Progenitor cell of endocrine pancreas (in vitro differentiated cells): ENCODE data around the gene MEGF10. TPM values are rescaled to one million over a fixed set of nuclear protein-coding genes. Genes with fewer than 3 reads are reported as not detected.
"Not testable (repeated sequence)": the region's sequence is repeated elsewhere in the genome, so short reads cannot be mapped to it uniquely, and the experiment has no call there.

Experiments
- DNase-seq: peaks from one replicate; pipeline ENCODE4 v3.0.0; 2021; ENCODE audit warnings: low spot score; ENCODE audit not compliant: unreplicated experiment
- H3K27ac Mint-ChIP-seq: 2 replicates; pipeline ENCODE4 v1.8.0; 2021; ENCODE audit warnings: mild to moderate bottlenecking, moderate library complexity, mixed read lengths
- H3K27me3 Mint-ChIP-seq: 2 replicates; pipeline ENCODE4 v1.8.0; 2021; ENCODE audit warnings: mixed read lengths
- H3K36me3 Mint-ChIP-seq: 2 replicates; pipeline ENCODE4 v1.8.0; 2022; ENCODE audit warnings: mixed read lengths; ENCODE audit not compliant: insufficient read depth
- H3K4me1 Mint-ChIP-seq: 2 replicates; pipeline ENCODE4 v1.8.0; 2021; ENCODE audit warnings: low read depth, mixed read lengths
- H3K4me3 Mint-ChIP-seq: 2 replicates; pipeline ENCODE4 v1.8.0; 2021; ENCODE audit warnings: low read depth, mild to moderate bottlenecking, moderate library complexity, mixed read lengths
- H3K9me3 Mint-ChIP-seq: 2 replicates; pipeline ENCODE4 v1.8.0; 2021; ENCODE audit warnings: low read depth, mixed read lengths
- long read RNA-seq: library from polyadenylated mRNA; unstranded; transcript quantifications from one replicate; pipeline ENCODE4 v2.0.0, GENCODE V29; 2020
- total RNA-seq: library from RNA; stranded (reverse); gene quantifications from 2 replicates; pipeline ENCODE4 v1.2.1, GENCODE V29; 2021
- TF ChIP-seq, protein P1 (sequence below): fragments of 200-600 bp; sonication (generic); IDR thresholded peaks from one replicate; pipeline ENCODE4 v1.5.0; 2021; ENCODE audit warnings: antibody characterized with exemption, mild to moderate bottlenecking; ENCODE audit not compliant: unreplicated experiment

MEGF10 gene
- 8.2 and 12.5 TPM in 2 replicates for total RNA-seq
- long read RNA-seq, partial matches to known transcripts = 5 of 7 reads
- long read RNA-seq, other reads (novel, unspliced or antisense) = 2 of 7 reads

DNA sequence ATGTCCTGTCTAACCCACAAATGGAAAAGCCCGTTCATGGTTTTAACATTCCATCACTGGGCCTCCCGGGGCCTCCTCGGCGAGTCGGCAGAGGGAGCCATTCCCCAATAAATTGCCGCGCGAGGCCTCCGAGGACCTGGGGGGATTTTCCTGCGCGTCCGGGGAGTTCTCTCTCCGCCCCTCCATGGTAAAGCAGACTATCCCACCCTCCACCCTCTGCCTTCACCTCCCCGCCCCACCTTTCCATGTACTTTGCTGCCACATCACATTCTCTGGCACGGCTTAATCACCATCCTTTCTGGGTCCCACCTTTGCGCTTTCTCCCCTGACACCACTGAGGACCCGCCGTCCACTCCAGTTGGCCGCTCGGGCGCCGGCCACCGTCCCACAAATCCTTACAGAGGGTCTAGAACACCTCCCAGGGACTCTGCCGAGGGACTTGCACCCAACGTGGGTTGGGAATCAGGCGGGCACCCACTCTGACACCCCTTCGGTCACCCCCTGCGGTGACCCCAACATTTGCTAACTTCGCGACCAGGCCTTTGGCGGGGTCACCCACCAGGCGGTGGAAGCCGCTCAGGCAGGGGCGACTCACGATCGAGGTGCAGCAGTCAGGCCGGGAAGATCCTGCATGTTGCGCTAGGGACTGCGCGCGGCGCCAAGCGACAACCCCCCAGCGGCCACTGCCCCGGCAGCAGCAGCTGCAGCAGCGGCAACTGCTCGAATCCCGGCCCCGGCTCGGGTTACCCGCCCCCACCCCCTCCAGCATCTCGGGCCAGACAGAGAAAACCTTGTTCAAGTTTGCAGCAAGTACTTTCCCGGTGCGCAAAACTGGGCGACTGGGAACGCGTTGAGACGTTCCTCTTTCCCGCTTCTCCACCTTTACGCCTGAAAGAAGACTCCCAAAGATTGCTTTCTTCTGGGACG is at the start of gene MEGF10:
TSS of gene MEGF10 (plus strand) at position 778 of the 927 bp plus-strand sequence. CDS start 40,513 bp downstream, outside the sequence.
- Mint-ChIP-seq H3K4me1 (peaks cover 13% of the 10 kb centered on the region), H3K27ac (peak within 1 kb of the TSS; percentile 30), H3K36me3 (no peaks in the 10 kb centered on the region), H3K27me3 (peaks cover 35% of the 10 kb centered on the region), H3K9me3 (peaks cover 5% of the 10 kb centered on the region), H3K4me3 (peak within 1 kb of the TSS; percentile 83)
- TF ChIP-seq, protein P1, sequence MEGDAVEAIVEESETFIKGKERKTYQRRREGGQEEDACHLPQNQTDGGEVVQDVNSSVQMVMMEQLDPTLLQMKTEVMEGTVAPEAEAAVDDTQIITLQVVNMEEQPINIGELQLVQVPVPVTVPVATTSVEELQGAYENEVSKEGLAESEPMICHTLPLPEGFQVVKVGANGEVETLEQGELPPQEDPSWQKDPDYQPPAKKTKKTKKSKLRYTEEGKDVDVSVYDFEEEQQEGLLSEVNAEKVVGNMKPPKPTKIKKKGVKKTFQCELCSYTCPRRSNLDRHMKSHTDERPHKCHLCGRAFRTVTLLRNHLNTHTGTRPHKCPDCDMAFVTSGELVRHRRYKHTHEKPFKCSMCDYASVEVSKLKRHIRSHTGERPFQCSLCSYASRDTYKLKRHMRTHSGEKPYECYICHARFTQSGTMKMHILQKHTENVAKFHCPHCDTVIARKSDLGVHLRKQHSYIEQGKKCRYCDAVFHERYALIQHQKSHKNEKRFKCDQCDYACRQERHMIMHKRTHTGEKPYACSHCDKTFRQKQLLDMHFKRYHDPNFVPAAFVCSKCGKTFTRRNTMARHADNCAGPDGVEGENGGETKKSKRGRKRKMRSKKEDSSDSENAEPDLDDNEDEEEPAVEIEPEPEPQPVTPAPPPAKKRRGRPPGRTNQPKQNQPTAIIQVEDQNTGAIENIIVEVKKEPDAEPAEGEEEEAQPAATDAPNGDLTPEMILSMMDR = peak; percentile 86
- DNase-seq = peak; percentile 55

DNA sequence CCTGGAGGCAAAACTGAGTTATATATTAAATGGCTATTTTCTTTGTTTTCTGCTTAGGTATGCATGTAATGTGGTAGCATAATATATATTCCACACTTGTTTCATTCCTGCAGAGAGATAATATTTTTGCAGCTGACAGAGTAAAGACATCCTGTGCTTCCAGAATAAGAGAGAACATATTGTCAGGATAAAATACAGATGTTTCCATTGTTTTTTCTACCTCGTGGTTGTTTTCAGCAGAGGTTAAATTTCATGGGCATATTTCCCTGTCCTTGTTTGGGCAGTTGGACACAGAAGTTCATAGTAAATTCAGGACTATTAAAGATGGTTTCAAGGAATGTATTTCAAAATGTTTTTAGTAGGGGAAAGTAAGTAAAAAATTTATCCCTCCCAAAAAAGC is 47.6 kb upstream of the MEGF10 start:
- Mint-ChIP-seq H3K9me3 (peaks cover 14% of the 10 kb centered on the region), H3K36me3 (no peaks in the 10 kb centered on the region), H3K27me3 (peaks cover 13% of the 10 kb centered on the region), H3K27ac (no peak overlapping the region), H3K4me1 (no peaks in the 10 kb centered on the region), H3K4me3 (no peak overlapping the region)
- no peak for DNase-seq
- TF ChIP-seq, protein P1 = no peak

DNA sequence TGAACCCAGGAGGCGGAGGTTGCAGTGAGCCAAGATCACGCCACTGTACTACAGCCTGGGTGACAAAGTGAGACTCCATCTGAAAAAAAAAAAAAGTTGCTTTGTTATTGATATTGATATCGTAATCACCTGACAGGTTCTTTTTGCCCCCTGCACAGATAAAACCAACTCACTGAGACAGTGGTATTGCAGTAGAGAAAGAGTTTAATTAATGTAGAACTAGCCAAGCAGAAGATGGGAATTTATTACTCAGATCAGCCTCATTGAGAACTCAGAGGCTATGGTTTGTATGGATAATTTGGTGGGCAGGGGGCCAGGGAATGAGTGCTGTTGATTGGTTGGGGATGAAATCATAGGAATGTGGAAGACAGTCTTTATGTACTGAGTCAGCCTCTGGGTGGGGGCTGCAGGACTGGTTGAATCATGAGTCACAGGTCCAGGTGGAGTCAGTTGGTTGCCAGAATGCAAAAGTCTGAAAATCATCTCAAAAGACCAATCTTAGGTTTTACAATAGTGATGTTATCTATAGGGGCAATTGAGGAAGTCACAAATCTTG is 35.8 kb upstream of the MEGF10 start:
- no peaks in the 10 kb centered on the region for H3K4me1 Mint-ChIP-seq
- TF ChIP-seq, protein P1 = no peak
- DNase-seq = no peak
- H3K9me3 Mint-ChIP-seq = peaks cover 16% of the 10 kb centered on the region
- H3K27ac Mint-ChIP-seq = no peak overlapping the region
- H3K27me3 Mint-ChIP-seq = no peaks in the 10 kb centered on the region
- H3K4me3 Mint-ChIP-seq = no peak overlapping the region
- peaks cover 2% of the 10 kb centered on the region for H3K36me3 Mint-ChIP-seq

DNA sequence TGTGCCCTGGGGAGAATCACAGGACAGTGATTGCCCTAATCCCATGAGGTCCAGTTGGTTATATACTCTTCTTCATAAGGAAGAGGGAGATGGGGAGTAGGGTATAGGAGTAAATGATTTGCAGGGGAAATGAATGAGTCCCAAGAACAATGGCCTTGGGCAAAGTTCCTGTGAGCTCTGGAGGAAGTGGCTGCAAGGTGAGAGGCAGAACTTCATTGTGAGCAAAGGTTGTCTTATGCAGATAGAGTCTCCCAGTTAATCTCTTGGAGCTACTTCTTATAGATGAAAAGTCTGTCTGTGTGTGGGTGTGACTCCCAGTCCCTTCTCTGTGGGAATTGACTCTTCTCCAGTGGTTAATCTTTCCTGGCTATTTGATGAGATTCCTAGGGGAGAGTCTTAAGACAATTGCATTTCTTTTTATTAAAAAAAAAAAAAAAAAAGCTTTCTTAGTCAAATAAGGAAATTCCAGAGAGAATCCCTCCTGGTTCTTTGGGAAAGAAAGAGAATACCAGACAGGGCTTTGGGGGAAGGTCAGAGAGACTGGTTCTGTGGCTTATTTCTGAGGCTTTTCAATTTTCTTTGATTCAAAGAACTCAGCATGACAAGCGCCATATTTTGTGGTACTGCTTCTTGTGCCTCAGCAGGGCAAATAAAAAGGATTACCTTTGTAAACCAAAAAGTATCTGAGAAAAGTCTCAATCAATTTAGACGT is 33.6 kb upstream of the MEGF10 start:
- peaks cover 2% of the 10 kb centered on the region for H3K36me3 Mint-ChIP-seq
- TF ChIP-seq, protein P1 = no peak
- no peaks in the 10 kb centered on the region for H3K4me1 Mint-ChIP-seq
- DNase-seq = no peak
- no peaks in the 10 kb centered on the region for H3K27me3 Mint-ChIP-seq
- no peak overlapping the region for H3K27ac Mint-ChIP-seq
- H3K4me3 Mint-ChIP-seq = no peak overlapping the region
- peaks cover 16% of the 10 kb centered on the region for H3K9me3 Mint-ChIP-seq

DNA sequence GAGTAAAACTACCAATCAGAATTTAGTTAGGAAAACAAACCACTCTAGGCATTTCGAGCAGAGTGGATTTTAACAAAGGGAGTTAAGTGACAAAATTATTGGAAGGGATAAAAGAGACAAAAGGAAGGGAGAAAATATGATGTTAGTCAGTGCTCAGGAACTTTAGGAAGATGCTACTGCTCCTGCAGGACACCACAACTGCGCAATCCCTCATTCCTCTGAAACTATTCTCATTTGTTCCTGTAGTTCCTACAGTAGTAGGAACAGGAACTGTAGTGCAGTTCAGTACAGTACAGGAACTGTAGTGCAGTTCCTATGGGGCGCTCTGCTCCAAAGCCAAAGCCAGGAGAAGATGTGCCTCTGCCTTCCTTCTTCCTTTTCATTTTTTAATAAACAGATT is 29.9 kb upstream of the MEGF10 start:
- no peak overlapping the region for H3K4me3 Mint-ChIP-seq
- H3K27me3 Mint-ChIP-seq = no peaks in the 10 kb centered on the region

DNA sequence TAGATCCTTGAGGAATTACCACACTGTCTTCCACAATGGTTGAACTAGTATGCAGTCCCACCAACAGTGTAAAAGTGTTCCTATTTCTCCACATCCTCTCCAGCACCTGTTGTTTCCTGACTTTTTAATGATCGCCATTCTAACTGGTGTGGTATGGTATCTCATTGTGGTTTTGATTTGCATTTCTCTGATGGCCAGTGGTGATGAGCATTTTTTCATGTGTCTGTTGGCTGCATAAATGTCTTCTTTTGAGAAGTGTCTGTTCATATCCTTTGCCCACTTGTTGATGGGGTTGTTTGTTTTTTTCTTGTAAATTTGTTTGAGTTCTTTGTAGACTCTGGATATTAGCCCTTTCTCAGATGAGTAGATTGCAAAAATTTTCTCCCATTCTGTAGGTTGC is 25.1 kb upstream of the MEGF10 start:
- not testable (repeated sequence) for H3K4me3 Mint-ChIP-seq, H3K4me1 Mint-ChIP-seq, DNase-seq, H3K27ac Mint-ChIP-seq, H3K36me3 Mint-ChIP-seq, H3K27me3 Mint-ChIP-seq, H3K9me3 Mint-ChIP-seq

More for the DNA sequence above, 29.9 kb upstream of the MEGF10 start:
- TF ChIP-seq, protein P1 = no peak
- DNase-seq = no peak
- no peak overlapping the region for H3K27ac Mint-ChIP-seq
- H3K4me1 Mint-ChIP-seq = no peaks in the 10 kb centered on the region
- H3K9me3 Mint-ChIP-seq = peaks cover 3% of the 10 kb centered on the region
- peaks cover 2% of the 10 kb centered on the region for H3K36me3 Mint-ChIP-seq

DNA sequence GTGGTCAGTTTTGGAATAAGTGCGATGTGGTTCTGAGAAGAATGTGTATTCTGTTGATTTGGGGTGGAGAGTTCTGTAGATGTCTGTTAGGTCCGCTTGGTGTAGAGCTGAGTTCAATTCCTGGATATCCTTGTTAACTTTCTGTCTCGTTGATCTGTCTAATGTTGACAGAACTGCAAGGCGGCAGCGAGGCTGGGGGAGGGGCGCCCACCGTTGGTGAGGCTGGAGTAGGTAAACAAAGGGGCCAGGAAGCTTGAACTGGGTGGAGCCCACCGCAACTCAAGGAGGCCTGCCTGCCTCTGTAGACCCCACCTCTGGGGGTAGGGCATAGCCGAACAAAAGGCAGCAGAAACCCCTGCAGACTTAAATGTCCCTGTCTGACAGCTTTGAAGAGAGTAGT is 22.3 kb upstream of the MEGF10 start:
- H3K4me1 Mint-ChIP-seq, H3K36me3 Mint-ChIP-seq, DNase-seq, H3K27me3 Mint-ChIP-seq: not testable (repeated sequence)
- H3K27ac Mint-ChIP-seq = peak overlapping the region; percentile 75
- peaks cover 20% of the 10 kb centered on the region for H3K9me3 Mint-ChIP-seq
- peak overlapping the region; percentile 40 for H3K4me3 Mint-ChIP-seq
